ENCODE measurements around the gene COL4A3.
"Not testable (repeated sequence)": the region's sequence is repeated elsewhere in the genome, so short reads cannot be mapped to it uniquely, and the experiment has no call there.

Gene COL4A3

DNA sequence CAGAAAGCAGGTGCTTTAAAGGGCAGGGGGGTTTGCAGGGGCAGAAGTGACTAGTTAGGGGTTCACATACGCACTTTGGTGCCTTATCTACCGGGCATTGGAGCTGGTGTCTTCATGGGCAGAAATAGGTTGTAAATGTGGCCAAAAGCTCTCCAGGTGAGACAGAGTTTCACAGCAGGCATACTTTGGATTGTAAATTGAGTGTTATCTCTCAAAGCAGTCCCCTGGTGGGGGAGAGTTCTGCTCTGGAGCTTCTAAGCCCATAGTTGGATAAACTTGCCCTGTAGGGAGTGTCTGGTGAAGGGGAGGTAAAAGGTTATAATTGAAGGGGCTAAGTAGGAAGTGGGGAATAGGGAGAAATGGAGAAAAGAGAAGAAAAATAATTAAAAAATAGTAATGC is 43.1 kb downstream of the COL4A3 start:
- Histone ChIP-seq H3K4me3 (ENCODE audit: low read depth, low read length) (no peak overlapping the region), H3K27ac (no peak overlapping the region), H3K27me3 (ENCODE audit: insufficient read depth, low read depth, severe bottlenecking) (no peaks in the 10 kb centered on the region), H3K36me3 (no peaks in the 10 kb centered on the region), H3K9me3 (ENCODE audit: severe bottlenecking) (no peaks in the 10 kb centered on the region)
- TF ChIP-seq, protein P1, sequence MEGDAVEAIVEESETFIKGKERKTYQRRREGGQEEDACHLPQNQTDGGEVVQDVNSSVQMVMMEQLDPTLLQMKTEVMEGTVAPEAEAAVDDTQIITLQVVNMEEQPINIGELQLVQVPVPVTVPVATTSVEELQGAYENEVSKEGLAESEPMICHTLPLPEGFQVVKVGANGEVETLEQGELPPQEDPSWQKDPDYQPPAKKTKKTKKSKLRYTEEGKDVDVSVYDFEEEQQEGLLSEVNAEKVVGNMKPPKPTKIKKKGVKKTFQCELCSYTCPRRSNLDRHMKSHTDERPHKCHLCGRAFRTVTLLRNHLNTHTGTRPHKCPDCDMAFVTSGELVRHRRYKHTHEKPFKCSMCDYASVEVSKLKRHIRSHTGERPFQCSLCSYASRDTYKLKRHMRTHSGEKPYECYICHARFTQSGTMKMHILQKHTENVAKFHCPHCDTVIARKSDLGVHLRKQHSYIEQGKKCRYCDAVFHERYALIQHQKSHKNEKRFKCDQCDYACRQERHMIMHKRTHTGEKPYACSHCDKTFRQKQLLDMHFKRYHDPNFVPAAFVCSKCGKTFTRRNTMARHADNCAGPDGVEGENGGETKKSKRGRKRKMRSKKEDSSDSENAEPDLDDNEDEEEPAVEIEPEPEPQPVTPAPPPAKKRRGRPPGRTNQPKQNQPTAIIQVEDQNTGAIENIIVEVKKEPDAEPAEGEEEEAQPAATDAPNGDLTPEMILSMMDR (IDR thresholded peaks at IDR 0.05; ENCODE audit: low read depth, low read length), result no peak
- DNase-seq, result no peak

DNA sequence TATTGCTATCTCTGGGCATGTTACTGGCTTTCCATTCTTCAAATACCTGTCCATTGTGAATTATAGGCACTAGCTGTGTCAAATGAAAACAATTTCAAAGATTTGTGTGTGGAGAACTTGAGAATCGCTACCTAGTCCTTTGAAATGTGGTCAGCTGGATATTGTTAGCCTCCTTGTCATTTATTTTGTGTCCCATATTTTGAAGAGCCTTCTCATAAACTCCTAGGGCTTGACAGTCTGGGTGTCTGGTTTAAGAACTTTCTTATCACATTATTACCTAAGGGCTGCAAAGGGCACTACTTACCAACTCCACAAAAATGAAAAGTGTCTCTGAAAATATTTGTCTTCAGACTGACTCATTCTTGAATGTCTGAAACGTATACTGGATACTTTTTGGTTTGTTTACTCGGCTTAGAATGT is 50.2 kb downstream of the COL4A3 start:
- DNase-seq, result no peak
- H3K36me3 ChIP-seq, result no peaks in the 10 kb centered on the region
- H3K9me3 ChIP-seq (ENCODE audit: severe bottlenecking), result peaks cover 4% of the 10 kb centered on the region
- TF ChIP-seq, protein P1 (IDR thresholded peaks at IDR 0.05; ENCODE audit: low read depth, low read length), result no peak
- no peak overlapping the region for H3K27ac ChIP-seq
- H3K4me3 ChIP-seq (ENCODE audit: low read depth, low read length), result no peak overlapping the region
- H3K27me3 ChIP-seq (ENCODE audit: insufficient read depth, low read depth, severe bottlenecking), result no peaks in the 10 kb centered on the region

DNA sequence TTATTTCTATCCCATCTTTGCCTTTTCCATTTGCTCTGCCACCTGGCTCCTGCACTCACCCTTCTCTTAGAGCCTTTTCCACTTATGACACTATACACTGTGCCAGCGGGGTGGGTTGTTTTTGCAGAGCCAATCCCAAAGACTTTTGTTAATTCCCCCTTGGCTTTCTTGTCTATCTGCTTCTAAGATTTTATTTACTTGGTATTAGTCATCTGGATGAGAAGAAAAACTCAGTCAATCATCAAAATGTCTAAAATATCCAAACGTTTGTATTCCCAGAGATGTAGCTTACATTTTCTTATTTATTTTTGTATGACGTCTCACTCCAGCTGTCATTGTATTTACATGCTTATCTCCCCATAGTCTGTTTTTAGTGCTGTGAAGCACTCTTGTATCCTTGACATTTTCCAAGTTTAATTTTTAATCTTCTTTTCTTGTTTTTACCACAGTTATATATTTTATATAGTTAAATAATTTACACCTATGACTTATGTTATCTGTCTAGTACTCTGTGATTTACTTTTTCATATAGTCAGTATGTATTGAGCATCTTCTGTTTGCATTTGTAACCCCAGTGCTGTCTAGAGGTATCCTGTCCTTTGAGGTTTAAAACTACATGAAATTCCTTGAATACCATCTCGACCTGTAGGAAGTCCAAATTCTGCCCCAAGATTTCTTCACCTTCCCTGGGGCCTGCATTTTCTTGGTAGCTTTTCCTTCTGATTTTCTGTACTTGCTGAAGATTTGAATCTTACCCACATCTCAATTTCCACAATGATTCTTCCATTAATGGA is 55.1 kb downstream of the COL4A3 start:
- Histone ChIP-seq H3K4me3 (ENCODE audit: low read depth, low read length) (no peak overlapping the region), H3K9me3 (ENCODE audit: severe bottlenecking) (peaks cover 4% of the 10 kb centered on the region), H3K27me3 (ENCODE audit: insufficient read depth, low read depth, severe bottlenecking) (no peaks in the 10 kb centered on the region), H3K36me3 (no peaks in the 10 kb centered on the region), H3K27ac (no peak overlapping the region)
- DNase-seq, result no peak
- TF ChIP-seq, protein P1 (IDR thresholded peaks at IDR 0.05; ENCODE audit: low read depth, low read length), result no peak

DNA sequence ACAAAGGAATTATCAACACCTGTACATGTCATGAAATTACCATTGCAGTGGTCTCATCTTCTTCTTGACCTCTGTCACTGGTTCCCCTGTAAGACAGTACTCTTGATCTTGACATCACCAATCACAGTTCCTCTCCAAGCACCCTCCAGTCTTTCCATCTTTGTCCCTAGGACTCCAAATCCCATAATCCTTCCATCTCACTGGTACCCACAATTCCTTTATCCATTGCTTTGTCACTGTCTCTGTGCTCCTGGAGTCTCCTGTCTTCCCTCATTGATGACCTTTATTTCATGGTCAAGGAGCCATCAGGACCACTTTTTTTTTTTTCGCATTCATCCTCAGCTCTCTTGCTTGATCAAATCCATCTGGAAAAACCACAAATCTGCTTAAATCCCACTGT is 56.7 kb downstream of the COL4A3 start:
- no peak for DNase-seq
- Histone ChIP-seq H3K36me3 (no peaks in the 10 kb centered on the region), H3K27ac (no peak overlapping the region), H3K27me3 (ENCODE audit: insufficient read depth, low read depth, severe bottlenecking) (no peaks in the 10 kb centered on the region), H3K4me3 (ENCODE audit: low read depth, low read length) (no peak overlapping the region), H3K9me3 (ENCODE audit: severe bottlenecking) (peaks cover 4% of the 10 kb centered on the region)
- TF ChIP-seq, protein P1 (IDR thresholded peaks at IDR 0.05; ENCODE audit: low read depth, low read length), result no peak

DNA sequence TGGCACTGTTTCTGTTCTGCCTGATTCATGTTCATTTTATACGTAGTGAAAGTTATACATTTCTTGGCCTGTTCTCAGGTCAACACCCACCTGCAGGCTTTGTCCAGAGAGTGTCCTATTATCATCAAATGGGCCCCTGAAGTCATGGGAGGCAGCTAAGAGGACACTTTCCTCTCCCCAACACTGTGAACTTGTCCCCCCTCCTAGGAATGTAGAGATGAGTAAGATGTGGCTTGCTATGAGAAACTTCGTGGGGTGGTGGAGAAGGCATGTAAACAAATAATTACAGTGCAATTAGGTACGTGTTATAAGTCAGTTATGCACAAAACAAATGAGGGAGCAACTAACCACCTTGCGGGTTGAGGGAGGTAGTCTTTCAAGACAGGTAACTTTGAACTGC is 57.9 kb downstream of the COL4A3 start:
- peaks cover under 1% of the 10 kb centered on the region for H3K9me3 ChIP-seq (ENCODE audit: severe bottlenecking)
- H3K27me3 ChIP-seq (ENCODE audit: insufficient read depth, low read depth, severe bottlenecking), result no peaks in the 10 kb centered on the region
- TF ChIP-seq, protein P1 (IDR thresholded peaks at IDR 0.05; ENCODE audit: low read depth, low read length), result no peak
- DNase-seq, result no peak
- H3K27ac ChIP-seq, result no peak overlapping the region
- H3K4me3 ChIP-seq (ENCODE audit: low read depth, low read length), result no peak overlapping the region
- no peaks in the 10 kb centered on the region for H3K36me3 ChIP-seq

DNA sequence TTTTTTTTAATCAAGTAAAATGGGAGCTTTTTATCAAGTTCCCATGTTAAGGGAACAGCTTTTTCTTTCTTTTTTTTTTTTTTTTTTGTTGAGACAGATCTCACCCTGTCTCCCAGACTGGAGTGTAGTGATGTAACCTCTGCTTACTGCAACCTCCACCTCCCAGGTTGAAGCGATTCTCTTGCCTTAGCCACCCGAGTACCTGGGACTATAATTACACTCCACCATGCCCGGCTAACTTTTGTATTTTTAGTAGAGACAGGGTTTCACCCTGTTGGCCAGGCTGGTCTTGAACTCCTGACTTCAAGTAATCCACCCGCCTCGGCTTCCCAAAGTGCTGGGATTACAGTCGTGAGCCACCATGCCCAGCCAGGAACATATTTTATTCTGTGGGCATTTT is 61.2 kb downstream of the COL4A3 start:
- not testable (repeated sequence) for H3K27ac ChIP-seq; H3K27me3 ChIP-seq (ENCODE audit: insufficient read depth, low read depth, severe bottlenecking); H3K4me3 ChIP-seq (ENCODE audit: low read depth, low read length); H3K9me3 ChIP-seq (ENCODE audit: severe bottlenecking); H3K36me3 ChIP-seq; DNase-seq

Measured in WERI-Rb-1 (cell line).